Measurements from ENCODE around the gene PACS1.

PACS1 gene

DNA sequence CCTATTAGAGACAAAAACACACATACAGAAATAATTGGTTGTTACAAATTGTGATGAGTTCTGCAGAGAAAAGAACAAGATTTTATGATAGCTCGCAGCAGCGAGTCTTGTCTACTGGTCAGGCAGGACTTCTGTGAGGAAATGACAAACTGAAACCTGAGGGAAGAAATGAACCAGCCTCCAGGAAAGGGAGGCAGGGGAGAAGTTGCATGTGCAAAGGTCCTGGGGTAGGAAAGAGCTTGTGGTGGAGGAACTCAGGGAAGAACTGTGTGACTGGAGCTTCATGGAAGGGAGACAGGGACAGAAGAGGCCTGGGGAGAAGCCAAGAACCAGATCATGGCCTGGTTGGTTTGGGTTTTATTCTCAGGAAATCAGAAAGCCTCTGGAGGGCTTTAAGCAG lies 189.2 kb downstream of the PACS1 start:
- Histone ChIP-seq H3K9me2 (replicated peaks; ENCODE audit: control insufficient read depth, low read length) (no peaks in the 10 kb centered on the region), H3K79me2 (ENCODE audit: control insufficient read depth, low read length) (peaks cover 26% of the 10 kb centered on the region), H3K4me3 (ENCODE audit: low read length) (peak overlapping the region; percentile 97), H3K27ac (ENCODE audit: low read depth, low read length) (no peak overlapping the region), H3F3A (ENCODE audit: control insufficient read depth, insufficient read depth) (peaks cover 7% of the 10 kb centered on the region; the same call in 1 of the 2 replicates), H3K36me3 (ENCODE audit: control insufficient read depth, low read length) (peaks cover 48% of the 10 kb centered on the region), H3K4me1 (ENCODE audit: control insufficient read depth, low read length) (peaks cover 24% of the 10 kb centered on the region), H4K20me1 (ENCODE audit: control insufficient read depth, insufficient read depth, low read depth, low read length) (no peaks in the 10 kb centered on the region), H3K9me3 (ENCODE audit: control insufficient read depth, insufficient read depth, low read length) (no peaks in the 10 kb centered on the region), H3K27me3 (ENCODE audit: control insufficient read depth, low read length) (no peaks in the 10 kb centered on the region), H3K4me2 (ENCODE audit: low read length) (peak overlapping the region; percentile 75)
- TF ChIP-seq EZH2phosphoT487 (IDR thresholded peaks at IDR 0.05; ENCODE audit: borderline replicate concordance, low read length), result no peak
- TF ChIP-seq, protein P1, sequence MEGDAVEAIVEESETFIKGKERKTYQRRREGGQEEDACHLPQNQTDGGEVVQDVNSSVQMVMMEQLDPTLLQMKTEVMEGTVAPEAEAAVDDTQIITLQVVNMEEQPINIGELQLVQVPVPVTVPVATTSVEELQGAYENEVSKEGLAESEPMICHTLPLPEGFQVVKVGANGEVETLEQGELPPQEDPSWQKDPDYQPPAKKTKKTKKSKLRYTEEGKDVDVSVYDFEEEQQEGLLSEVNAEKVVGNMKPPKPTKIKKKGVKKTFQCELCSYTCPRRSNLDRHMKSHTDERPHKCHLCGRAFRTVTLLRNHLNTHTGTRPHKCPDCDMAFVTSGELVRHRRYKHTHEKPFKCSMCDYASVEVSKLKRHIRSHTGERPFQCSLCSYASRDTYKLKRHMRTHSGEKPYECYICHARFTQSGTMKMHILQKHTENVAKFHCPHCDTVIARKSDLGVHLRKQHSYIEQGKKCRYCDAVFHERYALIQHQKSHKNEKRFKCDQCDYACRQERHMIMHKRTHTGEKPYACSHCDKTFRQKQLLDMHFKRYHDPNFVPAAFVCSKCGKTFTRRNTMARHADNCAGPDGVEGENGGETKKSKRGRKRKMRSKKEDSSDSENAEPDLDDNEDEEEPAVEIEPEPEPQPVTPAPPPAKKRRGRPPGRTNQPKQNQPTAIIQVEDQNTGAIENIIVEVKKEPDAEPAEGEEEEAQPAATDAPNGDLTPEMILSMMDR (IDR thresholded peaks at IDR 0.05; ENCODE audit: low read depth, low read length, poor library complexity, severe bottlenecking), result no peak

DNA sequence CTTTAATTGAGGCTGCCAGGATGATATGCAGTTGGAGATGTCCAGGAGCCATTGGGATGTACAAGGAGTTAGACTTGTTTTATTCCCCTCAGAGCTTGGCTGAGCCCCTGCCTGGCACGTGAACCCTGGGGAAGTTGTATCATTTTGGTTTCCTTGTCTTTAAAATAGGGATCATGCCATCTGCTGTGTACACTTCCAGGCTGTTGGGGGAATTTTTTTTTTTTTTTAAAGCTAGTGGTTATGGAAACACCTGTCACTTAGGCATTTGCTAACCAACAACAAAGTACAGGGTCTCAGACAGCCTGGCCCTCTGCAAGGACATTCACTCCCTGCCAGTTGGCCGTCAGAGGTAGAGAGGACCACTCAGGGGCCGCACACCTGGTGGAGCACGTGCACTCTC lies 189.9 kb downstream of the PACS1 start:
- H3K4me3 ChIP-seq (ENCODE audit: low read length), result no peak overlapping the region
- no peak overlapping the region for H3K27ac ChIP-seq (ENCODE audit: low read depth, low read length)
- H3K4me2 ChIP-seq (ENCODE audit: low read length), result no peak overlapping the region
- H3K9me3 ChIP-seq (ENCODE audit: control insufficient read depth, insufficient read depth, low read length), result no peaks in the 10 kb centered on the region
- no peaks in the 10 kb centered on the region for H4K20me1 ChIP-seq (ENCODE audit: control insufficient read depth, insufficient read depth, low read depth, low read length)
- peaks cover 55% of the 10 kb centered on the region for H3K36me3 ChIP-seq (ENCODE audit: control insufficient read depth, low read length)
- no peaks in the 10 kb centered on the region for H3K9me2 ChIP-seq (replicated peaks; ENCODE audit: control insufficient read depth, low read length)
- TF ChIP-seq EZH2phosphoT487 (IDR thresholded peaks at IDR 0.05; ENCODE audit: borderline replicate concordance, low read length), result no peak
- TF ChIP-seq, protein P1 (IDR thresholded peaks at IDR 0.05; ENCODE audit: low read depth, low read length, poor library complexity, severe bottlenecking), result no peak
- peaks cover 24% of the 10 kb centered on the region for H3K4me1 ChIP-seq (ENCODE audit: control insufficient read depth, low read length)
- no peaks in the 10 kb centered on the region for H3K27me3 ChIP-seq (ENCODE audit: control insufficient read depth, low read length)
- peaks cover 26% of the 10 kb centered on the region for H3K79me2 ChIP-seq (ENCODE audit: control insufficient read depth, low read length)
- peaks cover 5% of the 10 kb centered on the region; the same call in 1 of the 2 replicates for H3F3A ChIP-seq (ENCODE audit: control insufficient read depth, insufficient read depth)

DNA sequence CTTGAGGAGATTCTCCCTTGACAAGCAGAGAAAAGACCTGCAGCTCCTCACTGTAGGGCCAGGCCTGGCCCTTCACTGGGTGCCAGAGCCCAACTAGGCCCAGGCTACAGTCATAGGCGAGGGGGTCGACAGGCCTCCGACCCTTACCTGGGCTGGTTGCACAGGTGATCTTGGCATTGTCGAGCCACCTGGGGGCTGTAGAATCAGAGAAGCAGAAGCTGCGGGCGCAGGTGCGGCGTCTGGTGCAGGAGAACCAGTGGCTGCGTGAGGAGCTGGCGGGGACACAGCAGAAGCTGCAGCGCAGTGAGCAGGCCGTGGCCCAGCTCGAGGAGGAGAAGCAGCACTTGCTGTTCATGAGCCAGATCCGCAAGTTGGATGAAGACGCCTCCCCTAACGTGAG lies 191.5 kb downstream of the PACS1 start:
- Histone ChIP-seq H3K4me1 (ENCODE audit: control insufficient read depth, low read length) (peaks cover 16% of the 10 kb centered on the region), H3F3A (ENCODE audit: control insufficient read depth, insufficient read depth) (0 out of 2 replicates have a peak, but pooled peaks cover 3% of the 10 kb centered on the region), H3K79me2 (ENCODE audit: control insufficient read depth, low read length) (peaks cover 26% of the 10 kb centered on the region), H3K9me2 (replicated peaks; ENCODE audit: control insufficient read depth, low read length) (no peaks in the 10 kb centered on the region), H3K27ac (ENCODE audit: low read depth, low read length) (no peak overlapping the region), H3K4me2 (ENCODE audit: low read length) (no peak overlapping the region), H3K9me3 (ENCODE audit: control insufficient read depth, insufficient read depth, low read length) (no peaks in the 10 kb centered on the region), H3K36me3 (ENCODE audit: control insufficient read depth, low read length) (peaks cover 71% of the 10 kb centered on the region), H3K4me3 (ENCODE audit: low read length) (no peak overlapping the region), H3K27me3 (ENCODE audit: control insufficient read depth, low read length) (no peaks in the 10 kb centered on the region), H4K20me1 (ENCODE audit: control insufficient read depth, insufficient read depth, low read depth, low read length) (no peaks in the 10 kb centered on the region)
- TF ChIP-seq, protein P1 (IDR thresholded peaks at IDR 0.05; ENCODE audit: low read depth, low read length, poor library complexity, severe bottlenecking), result no peak
- no peak for TF ChIP-seq EZH2phosphoT487 (IDR thresholded peaks at IDR 0.05; ENCODE audit: borderline replicate concordance, low read length)
